ENCODE data around the gene NIPAL3.

The NIPAL3 gene

GRCh38 chr1:24418898-24419628 lies 3.5 kb downstream of the NIPAL3 start:
- DNase-seq (ENCODE audit: low read depth): no peak
- TF ChIP-seq CTCF (IDR thresholded peaks at IDR 0.05; ENCODE audit: control insufficient read depth, insufficient read depth, low read depth, low read length, missing control alignments): no peak
- H3K4me3 ChIP-seq (ENCODE audit: control insufficient read depth, low read depth, low read length): no peak overlapping the region

GRCh38 chr1:24420547-24420946 lies 4.9 kb downstream of the NIPAL3 start:
- DNase-seq (ENCODE audit: low read depth): no peak
- H3K4me3 ChIP-seq (ENCODE audit: control insufficient read depth, low read depth, low read length): no peak overlapping the region
- TF ChIP-seq CTCF (IDR thresholded peaks at IDR 0.05; ENCODE audit: control insufficient read depth, insufficient read depth, low read depth, low read length, missing control alignments): no peak

- TF ChIP-seq CTCF (IDR thresholded peaks at IDR 0.05; ENCODE audit: control insufficient read depth, insufficient read depth, low read depth, low read length, missing control alignments): no peak
- no peak overlapping the region for H3K4me3 ChIP-seq (ENCODE audit: control insufficient read depth, low read depth, low read length)
- DNase-seq (ENCODE audit: low read depth): no peak
Measured at GRCh38 chr1:24421502-24421901, 5.9 kb downstream of the NIPAL3 start.

GRCh38 chr1:24424207-24424606 lies 8.6 kb downstream of the NIPAL3 start:
- H3K4me3 ChIP-seq (ENCODE audit: control insufficient read depth, low read depth, low read length): no peak overlapping the region
- DNase-seq (ENCODE audit: low read depth): no peak

GRCh38 chr1:24424990-24425389 lies 9.4 kb downstream of the NIPAL3 start:
- no peak overlapping the region for H3K4me3 ChIP-seq (ENCODE audit: control insufficient read depth, low read depth, low read length)
- DNase-seq (ENCODE audit: low read depth): no peak
- no peak for TF ChIP-seq CTCF (IDR thresholded peaks at IDR 0.05; ENCODE audit: control insufficient read depth, insufficient read depth, low read depth, low read length, missing control alignments)

More at GRCh38 chr1:24424207-24424606, 8.6 kb downstream of the NIPAL3 start:
- no peak for TF ChIP-seq CTCF (IDR thresholded peaks at IDR 0.05; ENCODE audit: control insufficient read depth, insufficient read depth, low read depth, low read length, missing control alignments)

GRCh38 chr1:24425441-24425840 lies 9.8 kb downstream of the NIPAL3 start:
- DNase-seq (ENCODE audit: low read depth): no peak
- no peak for TF ChIP-seq CTCF (IDR thresholded peaks at IDR 0.05; ENCODE audit: control insufficient read depth, insufficient read depth, low read depth, low read length, missing control alignments)
- H3K4me3 ChIP-seq (ENCODE audit: control insufficient read depth, low read depth, low read length): no peak overlapping the region

All from AG09309 (cell line).